Astrocyte (in vitro differentiated cells and primary cell): ENCODE measurements around the gene DUS2.
"Not testable (repeated sequence)": the region's sequence is repeated elsewhere in the genome, so short reads cannot be mapped to it uniquely, and the experiment has no call there.

Experiments
- EZH2 ChIP-seq: IDR thresholded peaks from 2 replicates; pipeline ENCODE4 v1.6.1; 2012; ENCODE audit warnings: mild to moderate bottlenecking, low read length, inconsistent platforms; ENCODE audit not compliant: insufficient read depth
- TF ChIP-seq, protein P1 (sequence below): IDR thresholded peaks from 2 replicates; pipeline ENCODE4 v1.5.1; 2011; ENCODE audit warnings: low read depth, mild to moderate bottlenecking, inconsistent platforms, low read length, moderate library complexity; ENCODE audit not compliant: insufficient read depth

- TF ChIP-seq, protein P1, sequence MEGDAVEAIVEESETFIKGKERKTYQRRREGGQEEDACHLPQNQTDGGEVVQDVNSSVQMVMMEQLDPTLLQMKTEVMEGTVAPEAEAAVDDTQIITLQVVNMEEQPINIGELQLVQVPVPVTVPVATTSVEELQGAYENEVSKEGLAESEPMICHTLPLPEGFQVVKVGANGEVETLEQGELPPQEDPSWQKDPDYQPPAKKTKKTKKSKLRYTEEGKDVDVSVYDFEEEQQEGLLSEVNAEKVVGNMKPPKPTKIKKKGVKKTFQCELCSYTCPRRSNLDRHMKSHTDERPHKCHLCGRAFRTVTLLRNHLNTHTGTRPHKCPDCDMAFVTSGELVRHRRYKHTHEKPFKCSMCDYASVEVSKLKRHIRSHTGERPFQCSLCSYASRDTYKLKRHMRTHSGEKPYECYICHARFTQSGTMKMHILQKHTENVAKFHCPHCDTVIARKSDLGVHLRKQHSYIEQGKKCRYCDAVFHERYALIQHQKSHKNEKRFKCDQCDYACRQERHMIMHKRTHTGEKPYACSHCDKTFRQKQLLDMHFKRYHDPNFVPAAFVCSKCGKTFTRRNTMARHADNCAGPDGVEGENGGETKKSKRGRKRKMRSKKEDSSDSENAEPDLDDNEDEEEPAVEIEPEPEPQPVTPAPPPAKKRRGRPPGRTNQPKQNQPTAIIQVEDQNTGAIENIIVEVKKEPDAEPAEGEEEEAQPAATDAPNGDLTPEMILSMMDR = not testable (repeated sequence)
- TF ChIP-seq EZH2 = not testable (repeated sequence)
These were observed 84.3 kb downstream of the DUS2 start for GRCh38 chr16:68107230-68107928.
